ENCODE results near the gene MFSD1.

The MFSD1 gene

GRCh38 chr3:158801696-158802408, at the start of gene MFSD1:
Gene MFSD1 (plus strand): TSS chr3:158802054. CDS start chr3:158802153, 99 bp downstream.
- DNase-seq = peak; percentile 91

GRCh38 chr3:158753854-158754253, 48.0 kb upstream of the MFSD1 start:
- DNase-seq = no peak

- no peak for DNase-seq
These were observed 46.4 kb upstream of the MFSD1 start for GRCh38 chr3:158755421-158755820.

GRCh38 chr3:158761350-158761749, 40.5 kb upstream of the MFSD1 start:
- no peak for DNase-seq

GRCh38 chr3:158762701-158763100, 39.2 kb upstream of the MFSD1 start:
- DNase-seq = no peak

GRCh38 chr3:158763421-158763820, 38.4 kb upstream of the MFSD1 start:
- no peak for DNase-seq

GRCh38 chr3:158765518-158766205, 36.2 kb upstream of the MFSD1 start:
- DNase-seq = peak; percentile 24

- DNase-seq = no peak
These were observed 35.5 kb upstream of the MFSD1 start for GRCh38 chr3:158766364-158766763.

- DNase-seq = peak; percentile 55
These were observed 33.5 kb upstream of the MFSD1 start for GRCh38 chr3:158768361-158768787.

- peak; percentile 94 for DNase-seq
These were observed 32.8 kb upstream of the MFSD1 start for GRCh38 chr3:158768881-158769543.

GRCh38 chr3:158769549-158769948, 32.3 kb upstream of the MFSD1 start:
- DNase-seq = no peak

- DNase-seq = peak; percentile 74
These were observed 31.7 kb upstream of the MFSD1 start for GRCh38 chr3:158769952-158770740.

- no peak for DNase-seq
These were observed 31.0 kb upstream of the MFSD1 start for GRCh38 chr3:158770741-158771350.

GRCh38 chr3:158771577-158771976, 30.3 kb upstream of the MFSD1 start:
- no peak for DNase-seq

GRCh38 chr3:158771982-158772381, 29.9 kb upstream of the MFSD1 start:
- no peak for DNase-seq

GRCh38 chr3:158773166-158773565, 28.7 kb upstream of the MFSD1 start:
- DNase-seq = no peak

GRCh38 chr3:158773845-158774830, 27.7 kb upstream of the MFSD1 start:
- DNase-seq = peak; percentile 54

- DNase-seq = no peak
These were observed 26.9 kb upstream of the MFSD1 start for GRCh38 chr3:158774965-158775364.

- no peak for DNase-seq
These were observed 26.1 kb upstream of the MFSD1 start for GRCh38 chr3:158775426-158776410.

- no peak for DNase-seq
These were observed 25.3 kb upstream of the MFSD1 start for GRCh38 chr3:158776531-158776930.
